ENCODE results near the gene TLR8. TPM values are rescaled to one million over a fixed set of nuclear protein-coding genes. Genes with fewer than 3 reads are reported as not detected.

Gene TLR8
- total and polyA plus RNA-seq, 2 experiments from 2014 or later: not detected

- no peak for TF ChIP-seq REST (IDR thresholded peaks at IDR 0.05; ENCODE audit: unreplicated experiment)
- TF ChIP-seq CREB1 (CRISPR knock-in tag; IDR thresholded peaks at IDR 0.05; ENCODE audit: low read depth): no peak
- TF ChIP-seq NANOG (IDR thresholded peaks at IDR 0.05; ENCODE audit: borderline replicate concordance): no peak
- TF ChIP-seq, protein P1, sequence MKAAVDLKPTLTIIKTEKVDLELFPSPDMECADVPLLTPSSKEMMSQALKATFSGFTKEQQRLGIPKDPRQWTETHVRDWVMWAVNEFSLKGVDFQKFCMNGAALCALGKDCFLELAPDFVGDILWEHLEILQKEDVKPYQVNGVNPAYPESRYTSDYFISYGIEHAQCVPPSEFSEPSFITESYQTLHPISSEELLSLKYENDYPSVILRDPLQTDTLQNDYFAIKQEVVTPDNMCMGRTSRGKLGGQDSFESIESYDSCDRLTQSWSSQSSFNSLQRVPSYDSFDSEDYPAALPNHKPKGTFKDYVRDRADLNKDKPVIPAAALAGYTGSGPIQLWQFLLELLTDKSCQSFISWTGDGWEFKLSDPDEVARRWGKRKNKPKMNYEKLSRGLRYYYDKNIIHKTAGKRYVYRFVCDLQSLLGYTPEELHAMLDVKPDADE (IDR thresholded peaks at IDR 0.05): no peak
- no peak for TF ChIP-seq ZNF331 (CRISPR knock-in tag; IDR thresholded peaks at IDR 0.05; ENCODE audit: low read depth)
- TF ChIP-seq EZH2phosphoT487 (IDR thresholded peaks at IDR 0.05; ENCODE audit: unreplicated experiment): no peak
- TF ChIP-seq, protein P2, sequence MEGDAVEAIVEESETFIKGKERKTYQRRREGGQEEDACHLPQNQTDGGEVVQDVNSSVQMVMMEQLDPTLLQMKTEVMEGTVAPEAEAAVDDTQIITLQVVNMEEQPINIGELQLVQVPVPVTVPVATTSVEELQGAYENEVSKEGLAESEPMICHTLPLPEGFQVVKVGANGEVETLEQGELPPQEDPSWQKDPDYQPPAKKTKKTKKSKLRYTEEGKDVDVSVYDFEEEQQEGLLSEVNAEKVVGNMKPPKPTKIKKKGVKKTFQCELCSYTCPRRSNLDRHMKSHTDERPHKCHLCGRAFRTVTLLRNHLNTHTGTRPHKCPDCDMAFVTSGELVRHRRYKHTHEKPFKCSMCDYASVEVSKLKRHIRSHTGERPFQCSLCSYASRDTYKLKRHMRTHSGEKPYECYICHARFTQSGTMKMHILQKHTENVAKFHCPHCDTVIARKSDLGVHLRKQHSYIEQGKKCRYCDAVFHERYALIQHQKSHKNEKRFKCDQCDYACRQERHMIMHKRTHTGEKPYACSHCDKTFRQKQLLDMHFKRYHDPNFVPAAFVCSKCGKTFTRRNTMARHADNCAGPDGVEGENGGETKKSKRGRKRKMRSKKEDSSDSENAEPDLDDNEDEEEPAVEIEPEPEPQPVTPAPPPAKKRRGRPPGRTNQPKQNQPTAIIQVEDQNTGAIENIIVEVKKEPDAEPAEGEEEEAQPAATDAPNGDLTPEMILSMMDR (conservative IDR thresholded peaks at IDR 0.05; ENCODE audit: low read depth in 2 of 2): no peak
These were observed 48.6 kb downstream of the TLR8 start (continued) for GRCh38 chrX:12954981-12955380.

DNA sequence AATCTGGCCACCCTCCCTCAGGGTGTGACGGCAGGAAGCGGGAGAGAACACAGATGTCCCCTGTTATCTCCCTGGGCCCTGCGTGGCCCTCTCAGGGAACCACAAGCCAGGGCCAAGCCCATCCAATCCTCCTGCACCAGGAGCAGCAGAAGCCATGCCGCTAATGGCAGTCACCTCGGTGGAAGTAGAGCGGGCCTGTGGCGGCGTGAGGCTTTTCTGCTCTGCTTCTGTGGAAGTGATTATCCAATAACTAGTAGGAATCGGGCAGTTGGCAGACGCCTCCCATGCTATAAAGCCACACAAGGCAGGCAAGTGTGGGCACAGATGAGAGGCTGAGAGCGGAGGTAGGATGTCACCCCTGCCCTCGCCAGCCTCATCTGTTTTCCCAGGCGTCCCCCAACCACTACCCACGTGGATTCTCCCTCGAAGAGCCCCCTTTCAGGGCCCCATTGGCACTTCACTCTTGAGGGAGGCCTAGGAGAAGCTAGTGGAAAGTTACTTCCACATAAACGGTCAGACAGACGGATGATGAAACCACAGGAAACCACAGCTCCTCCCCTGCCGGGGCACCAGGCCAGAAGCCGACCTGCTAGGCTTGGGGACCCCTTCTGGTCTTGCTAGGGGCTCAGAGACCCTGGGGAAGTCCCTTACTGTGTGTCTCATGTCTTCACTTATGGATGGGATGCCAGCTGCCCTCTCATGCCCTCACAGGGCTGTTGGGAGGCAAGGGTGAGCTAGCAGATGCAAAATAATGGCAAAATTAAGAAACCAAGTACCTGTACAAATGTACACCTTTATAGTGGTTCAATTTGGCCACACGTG lies 49.7 kb downstream of the TLR8 start:
- H4K20me1 ChIP-seq (replicated peaks; ENCODE audit: insufficient read depth): no peaks in the 10 kb centered on the region
- H3F3A ChIP-seq (replicated peaks; ENCODE audit: low read depth): no peaks in the 10 kb centered on the region
- H3K9me3 Mint-ChIP-seq: no peaks in the 10 kb centered on the region
- H3K36me3 Mint-ChIP-seq (ENCODE audit: low read depth): no peaks in the 10 kb centered on the region
- no peak overlapping the region for H3K4me2 ChIP-seq
- ATAC-seq (no peak), DNase-seq (ENCODE audit: low spot score) (no peak)
- H2AFZ ChIP-seq: no peak overlapping the region
- no peak overlapping the region for H3K27ac ChIP-seq (ENCODE audit: low read depth)
- H3K4me1 ChIP-seq (ENCODE audit: insufficient read depth): no peaks in the 10 kb centered on the region; the same call in 1 of the 2 replicates
- H3K4me3 Mint-ChIP-seq: no peak overlapping the region
- H3K4me3 ChIP-seq: no peak overlapping the region
- H3K4me1 Mint-ChIP-seq: no peaks in the 10 kb centered on the region
- H3K79me2 ChIP-seq (replicated peaks; ENCODE audit: insufficient read depth): no peaks in the 10 kb centered on the region
- H3K27ac Mint-ChIP-seq: no peak overlapping the region
- no peaks in the 10 kb centered on the region for H3K9me2 ChIP-seq (ENCODE audit: insufficient read depth)
- peaks cover 4% of the 10 kb centered on the region for H3K27me3 Mint-ChIP-seq (ENCODE audit: insufficient read depth, low read depth, poor library complexity)
- H3K27me3 ChIP-seq (ENCODE audit: insufficient read depth): no peaks in the 10 kb centered on the region
- H3K36me3 ChIP-seq (ENCODE audit: insufficient read depth): no peaks in the 10 kb centered on the region
- TF ChIP-seq ZNF114 (CRISPR knock-in tag; IDR thresholded peaks at IDR 0.05): no peak
- TF ChIP-seq ZNF331 (CRISPR knock-in tag; IDR thresholded peaks at IDR 0.05; ENCODE audit: low read depth): no peak
- no peak for TF ChIP-seq JUNB (IDR thresholded peaks at IDR 0.05; ENCODE audit: unreplicated experiment)
- no peak for TF ChIP-seq NANOG (IDR thresholded peaks at IDR 0.05; ENCODE audit: borderline replicate concordance)
- no peak for TF ChIP-seq EZH2phosphoT487 (IDR thresholded peaks at IDR 0.05; ENCODE audit: unreplicated experiment)
- TF ChIP-seq, protein P3, sequence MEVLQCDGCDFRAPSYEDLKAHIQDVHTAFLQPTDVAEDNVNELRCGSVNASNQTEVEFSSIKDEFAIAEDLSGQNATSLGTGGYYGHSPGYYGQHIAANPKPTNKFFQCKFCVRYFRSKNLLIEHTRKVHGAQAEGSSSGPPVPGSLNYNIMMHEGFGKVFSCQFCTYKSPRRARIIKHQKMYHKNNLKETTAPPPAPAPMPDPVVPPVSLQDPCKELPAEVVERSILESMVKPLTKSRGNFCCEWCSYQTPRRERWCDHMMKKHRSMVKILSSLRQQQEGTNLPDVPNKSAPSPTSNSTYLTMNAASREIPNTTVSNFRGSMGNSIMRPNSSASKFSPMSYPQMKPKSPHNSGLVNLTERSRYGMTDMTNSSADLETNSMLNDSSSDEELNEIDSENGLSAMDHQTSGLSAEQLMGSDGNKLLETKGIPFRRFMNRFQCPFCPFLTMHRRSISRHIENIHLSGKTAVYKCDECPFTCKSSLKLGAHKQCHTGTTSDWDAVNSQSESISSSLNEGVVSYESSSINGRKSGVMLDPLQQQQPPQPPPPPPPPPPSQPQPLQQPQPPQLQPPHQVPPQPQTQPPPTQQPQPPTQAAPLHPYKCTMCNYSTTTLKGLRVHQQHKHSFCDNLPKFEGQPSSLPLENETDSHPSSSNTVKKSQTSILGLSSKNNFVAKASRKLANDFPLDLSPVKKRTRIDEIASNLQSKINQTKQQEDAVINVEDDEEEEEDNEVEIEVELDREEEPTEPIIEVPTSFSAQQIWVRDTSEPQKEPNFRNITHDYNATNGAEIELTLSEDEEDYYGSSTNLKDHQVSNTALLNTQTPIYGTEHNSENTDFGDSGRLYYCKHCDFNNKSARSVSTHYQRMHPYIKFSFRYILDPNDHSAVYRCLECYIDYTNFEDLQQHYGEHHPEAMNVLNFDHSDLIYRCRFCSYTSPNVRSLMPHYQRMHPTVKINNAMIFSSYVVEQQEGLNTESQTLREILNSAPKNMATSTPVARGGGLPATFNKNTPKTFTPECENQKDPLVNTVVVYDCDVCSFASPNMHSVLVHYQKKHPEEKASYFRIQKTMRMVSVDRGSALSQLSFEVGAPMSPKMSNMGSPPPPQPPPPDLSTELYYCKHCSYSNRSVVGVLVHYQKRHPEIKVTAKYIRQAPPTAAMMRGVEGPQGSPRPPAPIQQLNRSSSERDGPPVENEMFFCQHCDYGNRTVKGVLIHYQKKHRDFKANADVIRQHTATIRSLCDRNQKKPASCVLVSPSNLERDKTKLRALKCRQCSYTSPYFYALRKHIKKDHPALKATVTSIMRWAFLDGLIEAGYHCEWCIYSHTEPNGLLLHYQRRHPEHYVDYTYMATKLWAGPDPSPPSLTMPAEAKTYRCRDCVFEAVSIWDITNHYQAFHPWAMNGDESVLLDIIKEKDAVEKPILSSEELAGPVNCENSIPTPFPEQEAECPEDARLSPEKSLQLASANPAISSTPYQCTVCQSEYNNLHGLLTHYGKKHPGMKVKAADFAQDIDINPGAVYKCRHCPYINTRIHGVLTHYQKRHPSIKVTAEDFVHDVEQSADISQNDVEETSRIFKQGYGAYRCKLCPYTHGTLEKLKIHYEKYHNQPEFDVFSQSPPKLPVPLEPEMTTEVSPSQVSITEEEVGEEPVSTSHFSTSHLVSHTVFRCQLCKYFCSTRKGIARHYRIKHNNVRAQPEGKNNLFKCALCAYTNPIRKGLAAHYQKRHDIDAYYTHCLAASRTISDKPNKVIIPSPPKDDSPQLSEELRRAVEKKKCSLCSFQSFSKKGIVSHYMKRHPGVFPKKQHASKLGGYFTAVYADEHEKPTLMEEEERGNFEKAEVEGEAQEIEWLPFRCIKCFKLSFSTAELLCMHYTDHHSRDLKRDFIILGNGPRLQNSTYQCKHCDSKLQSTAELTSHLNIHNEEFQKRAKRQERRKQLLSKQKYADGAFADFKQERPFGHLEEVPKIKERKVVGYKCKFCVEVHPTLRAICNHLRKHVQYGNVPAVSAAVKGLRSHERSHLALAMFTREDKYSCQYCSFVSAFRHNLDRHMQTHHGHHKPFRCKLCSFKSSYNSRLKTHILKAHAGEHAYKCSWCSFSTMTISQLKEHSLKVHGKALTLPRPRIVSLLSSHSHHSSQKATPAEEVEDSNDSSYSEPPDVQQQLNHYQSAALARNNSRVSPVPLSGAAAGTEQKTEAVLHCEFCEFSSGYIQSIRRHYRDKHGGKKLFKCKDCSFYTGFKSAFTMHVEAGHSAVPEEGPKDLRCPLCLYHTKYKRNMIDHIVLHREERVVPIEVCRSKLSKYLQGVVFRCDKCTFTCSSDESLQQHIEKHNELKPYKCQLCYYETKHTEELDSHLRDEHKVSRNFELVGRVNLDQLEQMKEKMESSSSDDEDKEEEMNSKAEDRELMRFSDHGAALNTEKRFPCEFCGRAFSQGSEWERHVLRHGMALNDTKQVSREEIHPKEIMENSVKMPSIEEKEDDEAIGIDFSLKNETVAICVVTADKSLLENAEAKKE (CRISPR knock-in tag; IDR thresholded peaks at IDR 0.05): no peak

Data from GM23338 (cell line).